ENCODE results near the gene GCLM.

Gene GCLM

GRCh38 chr1:93846206-93846991, 62.8 kb downstream of the GCLM start:
- DNase-seq (ENCODE audit: low spot score), result peak; percentile 87

GRCh38 chr1:93845538-93846205, 63.6 kb downstream of the GCLM start:
- DNase-seq (ENCODE audit: low spot score), result peak; percentile 47

GRCh38 chr1:93844262-93845045, 64.8 kb downstream of the GCLM start:
- peak; percentile 77 for DNase-seq (ENCODE audit: low spot score)

GRCh38 chr1:93842750-93843500, 66.3 kb downstream of the GCLM start:
- DNase-seq (ENCODE audit: low spot score), result no peak

- no peak for DNase-seq (ENCODE audit: low spot score)
Measured at GRCh38 chr1:93841771-93842170, 67.5 kb downstream of the GCLM start.

- no peak for DNase-seq (ENCODE audit: low spot score)
Measured at GRCh38 chr1:93840956-93841482, 68.2 kb downstream of the GCLM start.

- no peak for DNase-seq (ENCODE audit: low spot score)
Measured at GRCh38 chr1:93839753-93840152, 69.5 kb downstream of the GCLM start.

- no peak for DNase-seq (ENCODE audit: low spot score)
Measured at GRCh38 chr1:93839307-93839706, 69.9 kb downstream of the GCLM start.

GRCh38 chr1:93837961-93838360, 71.3 kb downstream of the GCLM start:
- no peak for DNase-seq (ENCODE audit: low spot score)
